Measurements from ENCODE around the gene GLT8D1. TPM values are rescaled to one million over a fixed set of nuclear protein-coding genes. Genes with fewer than 3 reads are reported as not detected.

GLT8D1 gene
- total and polyA plus RNA-seq, 2 of the 13 experiments (the other 11 are each of a cell fraction or from before 2014, with no cell fraction given): 110 to 121 TPM

DNA sequence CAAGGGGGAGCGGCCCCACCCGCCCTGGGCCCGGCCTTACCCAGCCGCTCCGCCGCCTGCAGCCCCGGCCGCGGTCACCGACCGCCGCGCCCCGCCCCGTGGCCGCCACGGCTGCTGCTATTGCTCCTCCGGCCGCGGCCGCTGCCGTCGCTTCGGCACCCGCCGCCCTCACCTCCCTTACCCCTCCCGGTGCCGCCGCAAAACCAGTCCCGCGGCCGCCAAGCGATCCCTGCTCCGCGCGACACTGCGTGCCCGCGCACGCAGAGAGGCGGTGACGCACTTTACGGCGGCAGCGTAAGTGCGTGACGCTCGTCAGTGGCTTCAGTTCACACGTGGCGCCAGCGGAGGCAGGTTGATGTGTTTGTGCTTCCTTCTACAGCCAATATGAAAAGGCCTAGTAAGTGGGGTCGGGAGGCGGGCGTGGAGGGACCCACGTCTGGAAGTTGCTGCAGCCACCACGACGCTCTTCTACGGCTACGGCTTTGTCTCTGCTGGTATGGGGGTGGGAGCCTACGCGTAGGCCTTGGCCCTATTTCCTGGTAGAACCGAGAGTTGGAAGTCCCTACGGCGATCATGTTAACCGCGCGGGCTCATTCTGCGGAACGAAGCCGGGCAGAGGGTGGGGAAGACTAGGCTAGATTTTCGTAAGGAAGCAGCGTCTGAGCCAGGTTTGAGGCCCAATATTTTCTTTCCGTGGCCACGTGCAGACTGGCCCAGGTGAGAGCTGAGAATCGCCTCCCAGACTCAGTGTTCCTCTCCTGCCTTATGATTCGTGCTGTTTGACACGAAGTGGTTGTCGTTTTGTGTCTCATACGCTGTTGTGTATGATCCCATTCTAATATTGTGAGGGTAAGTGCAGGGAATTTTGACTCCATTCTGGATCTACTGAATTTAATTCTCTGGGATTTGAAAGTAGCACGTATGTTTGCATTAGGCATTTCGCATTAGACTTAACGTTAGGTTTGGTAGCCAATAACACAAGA, 19.6 kb downstream of the GLT8D1 start, which contains the start of the genes GNL3 and PBRM1 (continued):
- TF ChIP-seq ZNF652 (CRISPR knock-in tag; IDR thresholded peaks at IDR 0.05; ENCODE audit: borderline replicate concordance, low read depth) (no peak; the same call in 1 of the 2 replicates), CREM (IDR thresholded peaks at IDR 0.05) (peak; percentile 82), CREM (CRISPR knock-in tag; IDR thresholded peaks at IDR 0.05) (no peak), FOXJ3 (CRISPR knock-in tag; IDR thresholded peaks at IDR 0.05; ENCODE audit: borderline replicate concordance) (no peak), ARNTL (CRISPR knock-in tag; IDR thresholded peaks at IDR 0.05) (peak; percentile 87), RBFOX2 (IDR thresholded peaks at IDR 0.05; ENCODE audit: low read depth, low read length) (peak; percentile 99), ZNF761 (CRISPR knock-in tag; conservative IDR thresholded peaks at IDR 0.05) (0 out of 2 replicates have a peak, but pooled peaks have one; percentile 71), NR2F2 (IDR thresholded peaks at IDR 0.05; ENCODE audit: borderline replicate concordance, low read depth) (peak; percentile 76; the same call in 1 of the 2 replicates), ZNF335 (CRISPR knock-in tag; IDR thresholded peaks at IDR 0.05) (peak; percentile 95), SAFB2 (CRISPR knock-in tag; IDR thresholded peaks at IDR 0.05; ENCODE audit: borderline replicate concordance, low read depth) (peak; percentile 89; the same call in 1 of the 2 replicates), ZNF792 (CRISPR knock-in tag; IDR thresholded peaks at IDR 0.05) (0 out of 2 replicates have a peak, but pooled peaks have one; percentile 67), ELF1 (CRISPR knock-in tag; IDR thresholded peaks at IDR 0.05) (peak; percentile 74), CENPX (CRISPR knock-in tag; IDR thresholded peaks at IDR 0.05) (no peak), ZFP1 (CRISPR knock-in tag; IDR thresholded peaks at IDR 0.05) (no peak), ZNF891 (CRISPR knock-in tag; IDR thresholded peaks at IDR 0.05) (peak; percentile 99), AGO1 (IDR thresholded peaks at IDR 0.05; ENCODE audit: low read depth, low read length, poor library complexity, severe bottlenecking) (peak; percentile 67), SCMH1 (CRISPR knock-in tag; IDR thresholded peaks at IDR 0.05; ENCODE audit: borderline replicate concordance) (no peak), PAWR (CRISPR knock-in tag; IDR thresholded peaks at IDR 0.05; ENCODE audit: borderline replicate concordance) (0 out of 2 replicates have a peak, but pooled peaks have one; percentile 44), TEAD2 (CRISPR knock-in tag; IDR thresholded peaks at IDR 0.05) (0 out of 2 replicates have a peak, but pooled peaks have one; percentile 14)
- TF ChIP-seq, protein P1, sequence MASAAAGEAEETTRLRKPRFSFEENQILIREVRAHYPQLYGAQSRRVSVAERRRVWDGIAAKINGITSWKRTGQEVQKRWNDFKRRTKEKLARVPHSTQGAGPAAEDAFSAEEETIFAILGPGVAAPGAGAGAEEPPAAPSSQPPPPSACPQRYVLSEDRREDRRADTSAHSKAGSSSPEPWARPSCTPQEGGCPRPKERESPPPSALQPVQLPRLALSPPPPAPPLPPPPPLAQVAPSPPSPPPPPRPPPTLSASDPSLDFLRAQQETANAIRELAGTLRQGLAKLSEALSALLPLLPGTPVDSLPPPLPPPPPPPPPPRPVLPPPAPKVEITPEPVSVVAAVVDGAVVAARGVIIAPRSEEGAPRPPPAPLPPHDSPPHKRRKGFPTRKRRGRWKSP (CRISPR knock-in tag; IDR thresholded peaks at IDR 0.05): peak; percentile 92
- TF ChIP-seq, protein P2, sequence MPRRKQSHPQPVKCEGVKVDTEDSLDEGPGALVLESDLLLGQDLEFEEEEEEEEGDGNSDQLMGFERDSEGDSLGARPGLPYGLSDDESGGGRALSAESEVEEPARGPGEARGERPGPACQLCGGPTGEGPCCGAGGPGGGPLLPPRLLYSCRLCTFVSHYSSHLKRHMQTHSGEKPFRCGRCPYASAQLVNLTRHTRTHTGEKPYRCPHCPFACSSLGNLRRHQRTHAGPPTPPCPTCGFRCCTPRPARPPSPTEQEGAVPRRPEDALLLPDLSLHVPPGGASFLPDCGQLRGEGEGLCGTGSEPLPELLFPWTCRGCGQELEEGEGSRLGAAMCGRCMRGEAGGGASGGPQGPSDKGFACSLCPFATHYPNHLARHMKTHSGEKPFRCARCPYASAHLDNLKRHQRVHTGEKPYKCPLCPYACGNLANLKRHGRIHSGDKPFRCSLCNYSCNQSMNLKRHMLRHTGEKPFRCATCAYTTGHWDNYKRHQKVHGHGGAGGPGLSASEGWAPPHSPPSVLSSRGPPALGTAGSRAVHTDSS (CRISPR knock-in tag; conservative IDR thresholded peaks at IDR 0.05): no peak
- TF ChIP-seq, protein P3, sequence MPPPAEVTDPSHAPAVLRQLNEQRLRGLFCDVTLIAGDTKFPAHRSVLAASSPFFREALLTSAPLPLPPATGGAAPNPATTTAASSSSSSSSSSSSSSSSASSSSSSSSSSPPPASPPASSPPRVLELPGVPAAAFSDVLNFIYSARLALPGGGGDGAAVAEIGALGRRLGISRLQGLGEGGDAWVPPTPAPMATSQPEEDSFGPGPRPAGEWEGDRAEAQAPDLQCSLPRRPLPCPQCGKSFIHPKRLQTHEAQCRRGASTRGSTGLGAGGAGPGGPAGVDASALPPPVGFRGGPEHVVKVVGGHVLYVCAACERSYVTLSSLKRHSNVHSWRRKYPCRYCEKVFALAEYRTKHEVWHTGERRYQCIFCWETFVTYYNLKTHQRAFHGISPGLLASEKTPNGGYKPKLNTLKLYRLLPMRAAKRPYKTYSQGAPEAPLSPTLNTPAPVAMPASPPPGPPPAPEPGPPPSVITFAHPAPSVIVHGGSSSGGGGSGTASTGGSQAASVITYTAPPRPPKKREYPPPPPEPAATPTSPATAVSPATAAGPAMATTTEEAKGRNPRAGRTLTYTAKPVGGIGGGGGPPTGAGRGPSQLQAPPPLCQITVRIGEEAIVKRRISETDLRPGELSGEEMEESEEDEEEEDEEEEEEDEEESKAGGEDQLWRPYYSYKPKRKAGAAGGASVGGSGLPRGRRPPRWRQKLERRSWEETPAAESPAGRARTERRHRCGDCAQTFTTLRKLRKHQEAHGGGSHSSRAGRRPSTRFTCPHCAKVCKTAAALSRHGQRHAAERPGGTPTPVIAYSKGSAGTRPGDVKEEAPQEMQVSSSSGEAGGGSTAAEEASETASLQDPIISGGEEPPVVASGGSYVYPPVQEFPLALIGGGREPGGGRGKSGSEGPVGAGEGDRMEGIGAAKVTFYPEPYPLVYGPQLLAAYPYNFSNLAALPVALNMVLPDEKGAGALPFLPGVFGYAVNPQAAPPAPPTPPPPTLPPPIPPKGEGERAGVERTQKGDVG (CRISPR knock-in tag; IDR thresholded peaks at IDR 0.05; ENCODE audit: borderline replicate concordance): peak; percentile 66; the same call in 1 of the 2 replicates
- TF ChIP-seq, protein P4, sequence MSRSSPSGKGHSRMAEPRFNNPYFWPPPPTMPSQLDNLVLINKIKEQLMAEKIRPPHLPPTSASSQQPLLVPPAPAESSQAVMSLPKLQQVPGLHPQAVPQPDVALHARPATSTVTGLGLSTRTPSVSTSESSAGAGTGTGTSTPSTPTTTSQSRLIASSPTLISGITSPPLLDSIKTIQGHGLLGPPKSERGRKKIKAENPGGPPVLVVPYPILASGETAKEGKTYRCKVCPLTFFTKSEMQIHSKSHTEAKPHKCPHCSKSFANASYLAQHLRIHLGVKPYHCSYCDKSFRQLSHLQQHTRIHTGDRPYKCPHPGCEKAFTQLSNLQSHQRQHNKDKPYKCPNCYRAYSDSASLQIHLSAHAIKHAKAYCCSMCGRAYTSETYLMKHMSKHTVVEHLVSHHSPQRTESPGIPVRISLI (CRISPR knock-in tag; IDR thresholded peaks at IDR 0.05; ENCODE audit: borderline replicate concordance): peak; percentile 47; the same call in 1 of the 2 replicates

Measured in HepG2 (cell line).